Measurements from ENCODE around the gene DPP8.
"Not testable (repeated sequence)": the region's sequence is repeated elsewhere in the genome, so short reads cannot be mapped to it uniquely, and the experiment has no call there.

The DPP8 gene

GRCh38 chr15:65516997-65517865, at the start of gene DPP8:
DPP8 (minus strand) TSS chr15:65517689; CDS start chr15:65512553, 5,136 bp downstream.
- DNase-seq: peak; percentile 97

- no peak for DNase-seq
These were observed 44.4 kb upstream of the DPP8 start for GRCh38 chr15:65561934-65562333.

- DNase-seq: no peak
These were observed 42.5 kb upstream of the DPP8 start for GRCh38 chr15:65559941-65560340.

GRCh38 chr15:65558997-65559760, 41.7 kb upstream of the DPP8 start:
- no peak for DNase-seq

GRCh38 chr15:65558336-65558735, 40.8 kb upstream of the DPP8 start:
- no peak for DNase-seq

GRCh38 chr15:65556622-65557021, 39.1 kb upstream of the DPP8 start:
- DNase-seq: no peak

GRCh38 chr15:65553691-65554090, 36.2 kb upstream of the DPP8 start:
- no peak for DNase-seq

- not testable (repeated sequence) for DNase-seq
These were observed 35.4 kb upstream of the DPP8 start for GRCh38 chr15:65552851-65553250.

DNA sequence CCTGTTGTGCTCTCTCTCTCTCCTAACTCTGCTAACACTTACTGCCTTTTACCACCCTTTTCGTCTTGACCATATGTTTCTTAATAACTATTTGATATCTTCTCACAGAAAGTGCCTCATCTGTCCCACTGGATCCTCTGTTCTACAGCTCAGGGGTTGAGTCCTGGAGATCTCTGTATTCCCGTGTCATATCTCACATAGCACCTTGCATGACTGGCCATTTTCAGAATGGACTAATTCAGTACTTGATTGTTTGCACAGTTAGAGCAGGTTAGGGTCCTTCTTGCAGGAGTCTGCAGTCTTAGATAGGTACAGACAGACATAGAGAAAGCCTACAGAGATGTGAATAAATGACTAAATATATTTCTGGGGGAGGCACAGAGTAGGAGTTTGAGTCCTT, 33.7 kb upstream of the DPP8 start:
- DNase-seq: no peak

- no peak for DNase-seq
These were observed 33.2 kb upstream of the DPP8 start for GRCh38 chr15:65550681-65551098.

GRCh38 chr15:65549288-65549687, 31.8 kb upstream of the DPP8 start:
- not testable (repeated sequence) for DNase-seq

DNA sequence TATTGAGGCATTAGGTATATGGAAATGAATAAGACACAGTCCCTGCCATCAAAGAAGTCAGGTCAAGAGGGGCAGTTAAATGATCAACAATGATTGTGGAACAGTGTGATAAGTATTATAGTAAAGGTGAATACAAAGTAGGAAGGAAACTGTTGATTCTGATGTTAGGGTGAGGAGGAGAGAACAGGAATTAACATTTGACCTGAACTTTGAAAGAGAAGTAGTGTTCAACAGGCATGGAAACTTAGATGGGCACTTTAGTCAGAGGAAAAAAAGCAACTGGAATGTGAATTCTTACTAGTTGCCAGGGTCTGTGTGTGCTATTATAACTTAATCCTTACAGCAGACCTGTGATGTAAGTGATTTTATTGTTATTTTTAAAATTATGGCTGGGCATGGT, 30.4 kb upstream of the DPP8 start:
- DNase-seq: no peak

DNA sequence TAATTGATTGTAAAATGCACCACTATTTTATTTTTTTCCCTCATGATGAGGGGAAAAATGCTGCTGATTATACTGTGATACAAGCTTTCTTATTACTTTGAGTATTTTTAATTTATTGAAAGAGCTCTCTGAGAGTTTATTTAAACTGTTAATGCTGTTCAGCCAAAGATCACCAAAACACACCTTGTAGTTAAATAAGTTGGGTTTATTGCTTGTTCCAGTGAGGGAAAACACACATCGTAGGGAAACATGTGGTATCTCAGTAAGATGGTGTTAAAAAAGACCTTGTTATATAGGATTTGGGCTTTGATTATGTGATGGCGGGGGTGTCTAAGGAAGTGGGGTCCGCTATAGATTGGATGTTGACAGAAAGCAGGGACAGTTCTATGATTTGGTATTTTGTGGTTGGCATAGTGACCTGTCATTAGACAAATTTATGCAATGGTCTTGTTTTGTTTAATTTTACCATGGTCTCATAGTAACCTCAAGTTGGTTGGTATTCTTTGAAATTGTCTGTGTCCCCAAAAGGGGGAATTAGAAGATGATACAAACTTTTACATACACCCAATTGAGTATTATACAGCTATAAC, 23.8 kb upstream of the DPP8 start:
- no peak for DNase-seq

- DNase-seq: no peak
These were observed 22.8 kb upstream of the DPP8 start for GRCh38 chr15:65540314-65540713.

GRCh38 chr15:65535192-65535591, 17.7 kb upstream of the DPP8 start:
- no peak for DNase-seq

DNA sequence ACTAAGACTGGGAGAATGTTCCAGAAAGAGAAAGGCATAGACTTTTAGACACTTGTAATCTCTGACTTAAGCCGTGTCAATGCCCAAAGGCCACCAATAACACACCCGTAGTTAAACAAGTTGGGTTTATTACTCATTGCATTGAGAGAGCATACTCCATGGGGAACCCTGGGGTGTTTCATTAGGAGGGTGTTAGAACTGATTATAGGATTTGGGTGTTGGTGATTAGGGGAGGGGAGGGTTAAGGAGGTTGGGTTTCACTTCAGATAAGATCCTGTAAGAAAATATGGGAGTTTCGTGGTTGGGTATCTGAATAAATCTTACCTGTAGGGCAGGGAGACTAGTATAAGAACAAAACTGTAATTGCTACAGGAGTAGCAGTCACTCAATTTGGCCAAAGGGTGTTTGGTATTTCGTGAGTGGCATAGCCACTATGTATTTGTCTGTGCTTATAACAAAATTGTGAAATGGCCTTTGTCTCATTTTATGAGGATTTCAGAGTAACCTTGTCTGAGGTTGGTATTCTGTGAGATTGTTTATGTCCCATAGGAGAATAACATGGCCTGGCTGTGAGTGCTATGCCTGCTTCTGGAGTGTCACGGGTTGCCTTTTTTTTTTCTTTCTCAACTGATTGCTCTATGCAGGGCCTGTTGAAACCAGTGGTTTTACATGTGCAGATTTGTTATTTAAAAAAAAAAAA, 15.7 kb upstream of the DPP8 start:
- DNase-seq: no peak

GRCh38 chr15:65532738-65533051, 15.2 kb upstream of the DPP8 start:
- no peak for DNase-seq

- peak; percentile 90 for DNase-seq
These were observed 13.0 kb upstream of the DPP8 start, which contains the start of gene HACD3 for GRCh38 chr15:65530318-65531111. HACD3 (plus strand) TSS chr15:65530463; CDS start chr15:65530632, 169 bp downstream.

GRCh38 chr15:65529762-65530317, 12.4 kb upstream of the DPP8 start:
- no peak for DNase-seq

DNA sequence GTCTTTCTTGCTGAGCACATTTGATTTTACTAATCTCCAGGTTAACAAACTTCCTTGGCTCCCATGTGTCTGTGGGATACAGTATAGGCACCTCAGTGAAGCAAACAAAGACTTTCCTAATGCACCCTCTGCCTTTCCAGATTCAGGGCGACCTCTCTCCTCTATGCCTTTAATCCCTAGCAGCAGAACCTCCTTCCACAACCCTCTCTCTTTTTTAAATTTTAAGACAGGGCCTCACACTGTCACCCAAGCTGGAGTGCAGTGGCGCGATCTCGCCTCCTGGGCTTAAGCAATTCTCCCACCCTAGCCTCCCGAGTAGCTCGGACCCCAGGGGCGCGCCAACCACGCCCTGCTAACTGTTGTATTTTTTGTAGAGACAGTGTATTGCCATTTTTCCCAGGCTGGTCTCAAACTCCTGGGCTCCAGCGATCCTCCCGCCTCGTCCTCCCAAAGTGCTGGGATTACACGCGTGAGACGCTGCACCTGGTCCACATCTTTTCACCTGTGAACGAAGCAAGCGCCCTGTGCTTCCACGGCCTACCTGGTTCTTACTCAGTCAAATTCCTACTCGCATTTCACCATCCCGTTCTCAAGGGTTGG, 11.1 kb upstream of the DPP8 start:
- no peak for DNase-seq

- no peak for DNase-seq
These were observed 8.1 kb upstream of the DPP8 start for GRCh38 chr15:65525622-65526021.

Measured in activated naive CD4-positive, alpha-beta T cell treated with Interleukin-2 at 50 U/mL for 16 hours (primary cell).